GM21619 (cell line): ENCODE data around the gene GTF3C1.
"Not testable (repeated sequence)": the region's sequence is repeated elsewhere in the genome, so short reads cannot be mapped to it uniquely, and the experiment has no call there.

ENCODE experiments used
- ATAC-seq: cut with Tn5 transposase; IDR thresholded peaks from one replicate; pipeline ENCODE4 v1.9.1; 2021; ENCODE audit not compliant: unreplicated experiment

The GTF3C1 gene

GRCh38 chr16:27447301-27447700 is 102.4 kb downstream of the GTF3C1 start:
- no peak for ATAC-seq

DNA sequence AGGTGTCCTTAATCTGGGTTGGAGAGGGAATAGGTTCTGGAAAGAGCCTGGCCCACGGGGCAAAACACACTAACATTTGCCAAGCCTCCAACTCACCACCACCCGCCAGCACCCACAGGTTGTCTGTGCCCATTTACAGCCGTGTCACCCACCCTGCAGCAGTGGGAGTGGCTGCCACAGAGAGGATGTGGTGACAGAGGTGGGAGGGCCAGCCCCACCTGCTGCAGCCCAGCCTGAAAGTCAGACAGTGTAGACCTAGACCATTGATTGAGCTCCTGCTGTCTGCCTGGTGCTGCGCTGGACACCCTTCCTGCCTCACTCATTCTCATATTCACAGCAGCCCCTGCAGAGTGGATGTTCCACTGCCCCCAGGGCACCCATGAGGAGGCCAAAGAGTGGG is 103.0 kb downstream of the GTF3C1 start:
- ATAC-seq: no peak

DNA sequence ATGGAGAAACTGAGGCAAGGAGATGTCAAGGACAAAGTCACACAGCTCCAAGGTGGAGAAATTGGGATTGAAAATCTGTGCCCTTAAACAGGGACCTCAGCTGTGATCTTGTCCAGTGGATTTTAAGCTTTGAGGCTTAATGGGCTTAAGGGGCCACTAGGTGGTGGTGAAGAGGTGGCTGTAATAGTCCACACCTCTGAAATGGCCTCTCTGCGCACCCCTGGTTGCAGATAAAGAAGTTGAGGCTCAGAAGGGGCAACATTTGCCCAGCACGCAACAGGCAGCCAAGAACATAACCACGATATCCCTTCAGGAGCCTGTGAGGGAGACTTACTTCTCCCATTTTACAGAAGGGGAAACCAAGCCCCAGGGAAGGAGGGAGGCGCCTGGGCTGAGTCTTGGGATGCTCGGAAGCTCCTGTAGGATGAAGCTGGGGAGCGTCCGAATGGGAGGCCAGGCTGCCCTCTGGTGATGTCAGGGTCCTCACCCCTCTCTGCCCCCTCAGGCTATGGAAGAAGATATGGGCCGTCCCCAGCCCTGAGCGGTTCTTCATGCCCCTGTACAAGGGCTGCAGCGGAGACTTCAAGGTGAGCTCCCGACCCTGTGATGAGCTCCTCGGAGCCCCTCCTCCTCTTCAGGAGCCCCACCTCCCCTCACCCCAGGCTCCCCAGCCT is 104.1 kb downstream of the GTF3C1 start:
- ATAC-seq: no peak

DNA sequence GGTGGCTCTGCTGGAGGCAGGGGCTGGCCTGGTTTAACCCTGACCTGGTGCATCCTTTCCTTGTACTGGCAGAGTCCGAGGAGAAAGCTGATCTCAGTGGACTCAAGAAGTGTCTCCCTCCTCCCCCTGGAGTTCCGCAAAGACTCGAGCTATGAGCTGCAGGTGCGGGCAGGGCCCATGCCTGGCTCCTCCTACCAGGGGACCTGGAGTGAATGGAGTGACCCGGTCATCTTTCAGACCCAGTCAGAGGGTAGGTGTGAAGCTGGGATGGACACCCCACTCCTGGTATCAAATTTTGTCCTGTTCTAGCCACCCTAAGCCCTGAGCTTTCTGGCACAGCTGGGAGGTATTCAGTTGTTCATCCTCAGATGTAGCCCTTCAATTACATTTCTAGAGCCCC is 105.2 kb downstream of the GTF3C1 start:
- no peak for ATAC-seq

GRCh38 chr16:27444015-27444414 is 105.7 kb downstream of the GTF3C1 start:
- ATAC-seq: no peak

GRCh38 chr16:27441998-27442397 is 107.7 kb downstream of the GTF3C1 start:
- no peak for ATAC-seq

GRCh38 chr16:27441276-27441675 is 108.4 kb downstream of the GTF3C1 start:
- ATAC-seq: no peak

- ATAC-seq: no peak
Measured at GRCh38 chr16:27439271-27440018, 110.3 kb downstream of the GTF3C1 start.

GRCh38 chr16:27437946-27438345 is 111.8 kb downstream of the GTF3C1 start:
- ATAC-seq: no peak

DNA sequence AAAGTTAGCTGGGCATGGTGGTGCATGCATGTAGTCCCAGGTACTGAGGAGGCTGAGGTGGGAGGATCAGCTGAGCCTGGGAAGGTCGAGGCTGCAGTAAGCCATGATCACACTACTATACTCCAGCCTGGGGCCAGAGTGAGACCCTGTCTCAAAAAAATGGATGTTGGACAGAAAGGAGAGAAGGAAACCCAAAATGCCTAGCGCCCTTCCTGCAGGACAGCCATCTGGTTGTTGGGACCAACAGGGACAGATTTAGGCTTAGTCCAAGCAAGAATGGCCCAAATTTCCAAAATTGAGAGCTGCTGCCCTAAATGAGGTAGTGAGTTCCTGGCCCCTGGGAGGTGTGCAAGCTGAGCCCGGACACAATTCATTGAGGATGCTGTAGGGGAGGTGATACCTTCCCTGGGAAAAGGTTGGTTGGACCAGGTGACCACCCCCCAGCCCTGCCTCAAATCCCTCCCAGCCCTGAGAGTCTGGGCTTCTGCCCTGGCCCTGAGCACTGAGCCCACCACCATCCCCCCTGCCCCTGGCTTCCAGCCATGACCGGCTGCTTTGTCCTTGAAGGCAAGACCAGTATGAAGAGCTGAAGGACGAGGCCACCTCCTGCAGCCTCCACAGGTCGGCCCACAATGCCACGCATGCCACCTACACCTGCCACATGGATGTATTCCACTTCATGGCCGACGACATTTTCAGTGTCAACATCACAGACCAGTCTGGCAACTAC is 112.6 kb downstream of the GTF3C1 start:
- no peak for ATAC-seq

- ATAC-seq: no peak
Measured at GRCh38 chr16:27436065-27436464, 113.6 kb downstream of the GTF3C1 start.

GRCh38 chr16:27435146-27435545 is 114.6 kb downstream of the GTF3C1 start:
- ATAC-seq: not testable (repeated sequence)

GRCh38 chr16:27434141-27435051 is 115.3 kb downstream of the GTF3C1 start:
- no peak for ATAC-seq

DNA sequence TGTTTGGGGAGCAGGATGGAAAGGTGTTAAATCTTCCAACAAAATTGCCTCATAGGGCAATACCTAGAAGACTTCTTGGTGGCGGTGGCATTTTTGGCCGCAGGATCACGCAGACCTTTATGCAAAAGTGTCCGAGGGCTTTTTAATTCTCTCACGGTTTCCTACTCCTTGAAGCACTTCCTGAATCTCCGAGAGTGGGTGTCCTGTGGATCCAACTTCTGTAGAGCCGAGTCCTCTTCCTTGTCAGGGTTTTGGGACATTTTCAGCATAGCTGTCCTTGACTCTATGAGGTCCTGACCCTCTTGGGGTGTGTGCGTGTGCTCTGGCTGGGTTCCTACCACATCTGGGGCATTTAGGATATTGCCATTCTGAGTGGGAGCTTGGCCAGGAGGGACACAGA is 116.1 kb downstream of the GTF3C1 start:
- no peak for ATAC-seq

DNA sequence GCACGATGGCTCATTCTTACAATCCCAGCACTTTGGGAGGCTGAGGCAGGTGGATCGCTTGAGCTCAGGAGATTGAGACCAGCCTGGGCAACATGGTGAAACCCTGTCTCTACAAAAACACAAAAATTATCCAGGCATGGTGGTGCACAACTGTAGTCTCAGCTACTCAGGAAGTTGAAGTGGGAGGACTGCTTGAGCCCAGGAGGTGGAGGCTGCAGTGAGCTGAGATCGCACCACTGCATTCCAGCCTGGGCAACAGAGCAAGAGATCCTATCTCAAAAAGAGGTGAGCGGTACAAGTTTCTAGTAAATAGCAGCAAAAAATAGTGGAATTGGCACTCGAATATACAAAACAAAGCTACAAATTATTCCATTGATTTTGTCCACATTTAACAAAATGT is 116.5 kb downstream of the GTF3C1 start:
- not testable (repeated sequence) for ATAC-seq

- no peak for ATAC-seq
Measured at GRCh38 chr16:27432558-27432957, 117.2 kb downstream of the GTF3C1 start.

- no peak for ATAC-seq
Measured at GRCh38 chr16:27431773-27432532, 117.8 kb downstream of the GTF3C1 start.

GRCh38 chr16:27430923-27431484 is 118.7 kb downstream of the GTF3C1 start:
- no peak for ATAC-seq

GRCh38 chr16:27430512-27430911 is 119.2 kb downstream of the GTF3C1 start:
- no peak for ATAC-seq

- no peak for ATAC-seq
Measured at GRCh38 chr16:27429981-27430441, 119.7 kb downstream of the GTF3C1 start.
